ENCODE results near the gene GTF3C2. TPM values are rescaled to one million over a fixed set of nuclear protein-coding genes. Genes with fewer than 3 reads are reported as not detected.

GTF3C2 gene
- total and polyA plus RNA-seq, 2 of the 13 experiments (the other 11 are each of a cell fraction or from before 2014, with no cell fraction given) = 77.5 to 130 TPM

DNA sequence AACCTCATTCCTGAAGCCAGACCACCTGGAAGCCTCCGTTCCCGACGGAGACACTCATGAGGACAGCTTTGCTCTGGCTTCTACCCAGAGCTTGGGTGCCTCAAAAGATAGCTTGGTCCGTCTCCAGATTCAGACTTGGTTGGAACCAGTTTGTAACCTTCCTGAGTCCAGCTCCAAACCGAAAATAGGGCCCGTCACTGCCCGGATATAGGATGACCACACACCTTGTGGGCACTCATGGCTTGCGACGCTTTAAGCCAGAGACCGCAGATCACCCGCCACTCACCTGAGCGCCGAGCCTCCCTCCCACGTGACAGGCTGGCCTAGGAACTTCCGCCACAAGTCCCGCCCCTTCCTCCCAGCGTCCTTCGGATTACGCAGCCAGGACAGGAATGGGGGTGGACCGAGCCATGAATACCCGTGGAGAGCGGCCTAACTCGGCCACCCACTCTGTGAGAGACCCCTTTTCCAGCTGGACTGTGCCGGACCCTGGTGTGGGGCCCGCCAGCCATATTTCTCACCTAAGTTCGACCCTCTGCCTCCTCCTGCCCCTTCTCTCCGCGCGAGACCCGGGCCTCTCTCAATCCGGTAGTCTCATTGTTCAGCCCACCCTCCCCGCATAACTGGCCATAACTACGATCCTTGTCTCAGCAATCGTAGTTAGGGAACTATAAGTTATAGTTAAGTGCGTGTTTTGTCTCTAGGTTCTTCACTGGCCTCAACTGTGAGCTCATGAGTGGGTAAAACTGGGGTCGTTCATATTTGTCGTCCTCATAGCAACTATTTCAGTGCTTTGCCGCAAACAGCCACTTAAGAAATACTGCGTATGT is 33.6 kb downstream of the GTF3C2 start, which contains the start of gene MPV17 (continued):
- TF ChIP-seq ZBTB46 (CRISPR knock-in tag; IDR thresholded peaks at IDR 0.05; ENCODE audit: borderline replicate concordance) = no peak; the same call in 1 of the 2 replicates
- TF ChIP-seq ZFP37 (CRISPR knock-in tag; IDR thresholded peaks at IDR 0.05; ENCODE audit: borderline replicate concordance) = peak; percentile 71; the same call in 1 of the 2 replicates
- no peak for TF ChIP-seq ZNF773 (CRISPR knock-in tag; IDR thresholded peaks at IDR 0.05; ENCODE audit: borderline replicate concordance)
- TF ChIP-seq POLR2A (IDR thresholded peaks at IDR 0.05; ENCODE audit: insufficient read depth in 1 of 2, low read depth in 2 of 2, low read length in 2 of 2) = peak; percentile 96 to 97
- peak; percentile 67; the same call in 1 of the 2 replicates for TF ChIP-seq ZNF768 (CRISPR knock-in tag; IDR thresholded peaks at IDR 0.05)
- peak; percentile 92; the same call in 1 of the 2 replicates for TF ChIP-seq ZNF354B (CRISPR knock-in tag; IDR thresholded peaks at IDR 0.05)
- 0 out of 2 replicates have a peak, but pooled peaks have one; percentile 45 for TF ChIP-seq ZNF333 (CRISPR knock-in tag; IDR thresholded peaks at IDR 0.05; ENCODE audit: borderline replicate concordance)
- TF ChIP-seq ELF4 (CRISPR knock-in tag; IDR thresholded peaks at IDR 0.05; ENCODE audit: borderline replicate concordance) = peak; percentile 63; the same call in 1 of the 2 replicates
- TF ChIP-seq THAP11 (CRISPR knock-in tag; IDR thresholded peaks at IDR 0.05) = peak; percentile 94
- TF ChIP-seq STAT5B (CRISPR knock-in tag; IDR thresholded peaks at IDR 0.05) = peak; percentile 79; the same call in 1 of the 2 replicates
- 0 out of 4 replicates have a peak, but pooled peaks of 1 of the 2 experiments have one; percentile 45 for TF ChIP-seq EP300 (IDR thresholded peaks at IDR 0.05; ENCODE audit: low read depth in 2 of 2, low read length in 2 of 2)
- TF ChIP-seq EP300 (CRISPR knock-in tag; IDR thresholded peaks at IDR 0.05; ENCODE audit: borderline replicate concordance) = no peak
- TF ChIP-seq, protein P1, sequence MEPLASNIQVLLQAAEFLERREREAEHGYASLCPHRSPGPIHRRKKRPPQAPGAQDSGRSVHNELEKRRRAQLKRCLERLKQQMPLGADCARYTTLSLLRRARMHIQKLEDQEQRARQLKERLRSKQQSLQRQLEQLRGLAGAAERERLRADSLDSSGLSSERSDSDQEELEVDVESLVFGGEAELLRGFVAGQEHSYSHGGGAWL (CRISPR knock-in tag; IDR thresholded peaks at IDR 0.05) = peak; percentile 94
- no peak for TF ChIP-seq ZNF589 (CRISPR knock-in tag; conservative IDR thresholded peaks at IDR 0.05)
- peak; percentile 81 for TF ChIP-seq ZNF331 (CRISPR knock-in tag; IDR thresholded peaks at IDR 0.05)
- TF ChIP-seq THRA (CRISPR knock-in tag; IDR thresholded peaks at IDR 0.05; ENCODE audit: borderline replicate concordance) = peak; percentile 43
- no peak for TF ChIP-seq ZNF580 (CRISPR knock-in tag; IDR thresholded peaks at IDR 0.05; ENCODE audit: borderline replicate concordance, low read depth)
- peak; percentile 56; the same call in 1 of the 2 replicates for TF ChIP-seq ZNF782 (CRISPR knock-in tag; IDR thresholded peaks at IDR 0.05; ENCODE audit: borderline replicate concordance)
- peak; percentile 94 for TF ChIP-seq KDM5B (CRISPR knock-in tag; IDR thresholded peaks at IDR 0.05; ENCODE audit: borderline replicate concordance)
- no peak; the same call in 1 of the 2 replicates for TF ChIP-seq ZNF44 (CRISPR knock-in tag; IDR thresholded peaks at IDR 0.05)
- no peak; the same call in 1 of the 2 replicates for TF ChIP-seq ZNF7 (CRISPR knock-in tag; IDR thresholded peaks at IDR 0.05)
- TF ChIP-seq KDM5A (IDR thresholded peaks at IDR 0.05; ENCODE audit: borderline replicate concordance, low read length) = peak; percentile 93
- peak; percentile 14 for TF ChIP-seq ZNF883 (CRISPR knock-in tag; IDR thresholded peaks at IDR 0.05; ENCODE audit: not compliant biosample characterization)
- TF ChIP-seq DBP (CRISPR knock-in tag; IDR thresholded peaks at IDR 0.05; ENCODE audit: not compliant biosample characterization) = peak; percentile 76
- no peak for TF ChIP-seq NFATC3 (CRISPR knock-in tag; IDR thresholded peaks at IDR 0.05)
